HepG2 (cell line): ENCODE data around the gene SIDT1. TPM values are rescaled to one million over a fixed set of nuclear protein-coding genes. Genes with fewer than 3 reads are reported as not detected.

ENCODE experiments used
- ATAC-seq: fragments of 200-7000 bp; cut with Tn5 transposase; 3 replicates; pipeline ENCODE4 v1.9.1; 2020; ENCODE audit warnings: mild to moderate bottlenecking, moderate library complexity
- BruUV-seq: library from RNA; stranded (reverse); fragments of 400-500 nt; replicated peaks from 2 replicates; lab custom pipeline; 2021; lab: Mats Ljungman, UMichigan
- CTCF ChIA-PET: fragments of 300-600 bp; formaldehyde crosslinking; extraction: SDS; loops from one replicate; lab custom pipeline; 2021; ENCODE audit warnings: low total read pairs, inconsistent platforms, low intra/inter-chr PET ratio; lab: Yijun Ruan, JAX
- POLR2A ChIA-PET: fragments of 350-600 bp; sonication (Branson Sonifier 250); formaldehyde crosslinking; loops from one replicate; lab custom pipeline; 2020; ENCODE audit warnings: antibody characterized with exemption, inconsistent platforms; lab: Yijun Ruan, JAX
- DNase-seq: peaks from one replicate; pipeline ENCODE4 v3.0.0-alpha.2; 2015; ENCODE audit warnings: low spot score
- FAIRE-seq: peaks from 3 replicates; lab custom pipeline; 2011; peaks lifted over from hg19 to GRCh38; lab: Jason Lieb, UNC
- H2AFZ ChIP-seq: one replicate; pipeline ENCODE4 v1.6.1; 2011; ENCODE audit warnings: low read length, inconsistent platforms
- H3K27ac ChIP-seq: fragments of 300-600 bp; 3 replicates; pipeline ENCODE4 v1.8.0; 2011; ENCODE audit warnings: mixed run types, mild to moderate bottlenecking, mixed read lengths, low read length, inconsistent platforms; ENCODE audit not compliant: insufficient read depth; ENCODE audit errors: extremely low read length
- H3K27me3 ChIP-seq, 2 experiments: fragments of 200-600 bp in 1 of 2; 2 replicates in 1 of 2; 3 replicates in 1 of 2; pipeline versions ENCODE4 v1.6.0 to v1.8.0; 2011; ENCODE audit warnings: low read length in 2 of 2, mild to moderate bottlenecking in 2 of 2, moderate library complexity in 2 of 2, inconsistent platforms in 1 of 2; ENCODE audit not compliant: insufficient read depth in 2 of 2, control insufficient read depth in 1 of 2
- H3K36me3 ChIP-seq, 2 experiments: fragments of 200-600 bp in 1 of 2; replicated peaks in 1 of 2; 2 replicates in 1 of 2; 3 replicates in 1 of 2; pipeline versions ENCODE4 v1.5.1 to v1.8.0; 2011; ENCODE audit warnings: low read length in 2 of 2, inconsistent platforms in 1 of 2; ENCODE audit not compliant: insufficient read depth in 2 of 2, control insufficient read depth in 1 of 2
- H3K4me1 ChIP-seq: 2 replicates; pipeline ENCODE4 v1.5.1; 2012; ENCODE audit warnings: low read length, inconsistent platforms; ENCODE audit not compliant: insufficient read depth
- H3K4me2 ChIP-seq: 2 replicates; pipeline ENCODE4 v1.6.0; 2011; ENCODE audit warnings: low read depth, low read length, inconsistent platforms
- H3K4me3 ChIP-seq, 3 experiments: fragments of 200-600 bp in 1 of 3; sonication (generic), shearing (Covaris generic) in 1 of 3; replicated peaks in 1 of 3; 2 replicates each; pipeline ENCODE4 v1.5.1; 2011 to 2016; ENCODE audit warnings: low read length in 3 of 3, inconsistent platforms in 2 of 3, low read depth in 2 of 3, mild to moderate bottlenecking in 2 of 3, control low read depth in 1 of 3, mixed read lengths in 1 of 3; ENCODE audit not compliant: insufficient read depth in 1 of 3
- H3K79me2 ChIP-seq: one replicate; pipeline ENCODE4 v1.6.1; 2011; ENCODE audit warnings: low read length, inconsistent platforms; ENCODE audit not compliant: insufficient read depth
- H3K9ac ChIP-seq: 2 replicates; pipeline ENCODE4 v1.6.0; 2011; ENCODE audit warnings: mild to moderate bottlenecking, low read depth, low read length, inconsistent platforms; ENCODE audit not compliant: insufficient read depth
- H3K9me3 ChIP-seq: 2 replicates; pipeline ENCODE4 v1.5.1; 2012; ENCODE audit warnings: mild to moderate bottlenecking, low read length
- H4K20me1 ChIP-seq: 2 replicates; pipeline ENCODE4 v1.6.0; 2011; ENCODE audit warnings: inconsistent platforms, mild to moderate bottlenecking, low read length, moderate library complexity; ENCODE audit not compliant: insufficient read depth
- EED ChIP-seq: sonication (generic); formaldehyde crosslinking; IDR thresholded peaks from 2 replicates; pipeline ENCODE4 v1.5.0; 2020; ENCODE audit warnings: mild to moderate bottlenecking, missing genetic modification reagents
- SKI ChIP-seq: fragments of 450-650 bp; IDR thresholded peaks from one replicate; pipeline ENCODE4 v1.6.1; 2018; ENCODE audit warnings: mild to moderate bottlenecking; ENCODE audit not compliant: partially characterized antibody
- SP2 ChIP-seq: sonication (generic); formaldehyde crosslinking; IDR thresholded peaks from 2 replicates; pipeline ENCODE4 v1.5.1; 2020; ENCODE audit warnings: mild to moderate bottlenecking, missing genetic modification reagents
- SRSF4 ChIP-seq: fragments of 200-400 bp; formaldehyde crosslinking; IDR thresholded peaks from one replicate; pipeline ENCODE4 v1.6.1; 2018; ENCODE audit warnings: mild to moderate bottlenecking, low read depth, low read length, moderate library complexity; ENCODE audit not compliant: poor library complexity, severe bottlenecking
- TRIM24 ChIP-seq: sonication (generic); formaldehyde crosslinking; IDR thresholded peaks from 2 replicates; pipeline ENCODE4 v1.8.0; 2022; ENCODE audit warnings: mild to moderate bottlenecking, missing genetic modification reagents
- ZNF225 ChIP-seq: sonication (generic); formaldehyde crosslinking; IDR thresholded peaks from 2 replicates; pipeline ENCODE4 v1.4.0; 2020; ENCODE audit warnings: mild to moderate bottlenecking, missing genetic modification reagents
- WGBS: methylation state at CpG from one replicate; pipeline ENCODE4 v1.1.6; 2017; ENCODE audit warnings: low lambda C conversion rate; 5-methylcytosine and 5-hydroxymethylcytosine counted together
- in situ Hi-C: cut with HindIII; loops from 2 replicates; pipeline ENCODE4 v1.10.0; 2017; ENCODE audit warnings: low pct_unique_long_range_greater_than_20kb; ENCODE audit not compliant: extremely low pct_ligation_motif_present
- intact Hi-C: fragments of 100-400 bp; cut with micrococcal nuclease; formaldehyde crosslinking; loops from one replicate; pipeline ENCODE4 v1.10.0; 2022; ENCODE audit not compliant: unreplicated experiment
- polyA plus RNA-seq, 8 experiments: library from polyadenylated mRNA; depleted of rRNA in 3 of 8; stranded (reverse) in 7 of 8; unstranded in 1 of 8; fragments of >200 nt; fragmentation: Illumina TruSeq in 4 of 8; extraction: Trizol in 4 of 8; gene quantifications; 2 replicates each; pipeline versions ENCODE4 v1.2.1 to v1.2.3, GENCODE V29; 2011 to 2016; ENCODE audit warnings: low read depth in 4 of 8, missing spikeins in 1 of 8, mixed read lengths in 1 of 8; ENCODE audit not compliant: insufficient read depth in 1 of 8
- total RNA-seq, 5 experiments: library from RNA; depleted of rRNA; stranded (reverse); fragments of >200 nt; fragmentation: Illumina TruSeq; extraction: Trizol; gene quantifications; 2 replicates each; pipeline ENCODE4 v1.2.3, GENCODE V29; 2016; ENCODE audit warnings: low read depth in 1 of 5
- TF ChIP-seq, protein P1 (sequence below): sonication (generic); formaldehyde crosslinking; IDR thresholded peaks from 2 replicates; pipeline ENCODE4 v1.4.0; 2020; ENCODE audit warnings: missing genetic modification reagents, borderline replicate concordance

The SIDT1 gene
- total and polyA plus RNA-seq, 2 of the 13 experiments (the other 11 are each of a cell fraction or from before 2014, with no cell fraction given) = 0.07 TPM

- H3K4me1 ChIP-seq = peaks cover 15% of the 10 kb centered on the region; the same call in 1 of the 2 replicates
- intact Hi-C loops = no loop called here
- H3K79me2 ChIP-seq = peaks cover 15% of the 10 kb centered on the region
- peaks cover 3 to 8% of the 10 kb centered on the region in 2 experiments; a peak in 3 of 5 replicates for H3K36me3 ChIP-seq
- FAIRE-seq (no peak), ATAC-seq (no peak), DNase-seq (no peak)
- in situ Hi-C loops = no loop called here
- no peaks in the 10 kb centered on the region for H4K20me1 ChIP-seq
- ChIA-PET CTCF (no interaction called here), POLR2A (interaction anchor here (1.3 kb wide), 1 partner anchor 8 kb away, joined by 3 read pairs; no protein-coding TSS in a partner anchor)
- BruUV-seq = no TSS peak
- TF ChIP-seq SKI (no peak), SP2 (CRISPR knock-in tag) (no peak), ZNF225 (CRISPR knock-in tag) (no peak), SRSF4 (no peak), EED (CRISPR knock-in tag) (no peak), TRIM24 (CRISPR knock-in tag) (no peak)
- TF ChIP-seq, protein P1, sequence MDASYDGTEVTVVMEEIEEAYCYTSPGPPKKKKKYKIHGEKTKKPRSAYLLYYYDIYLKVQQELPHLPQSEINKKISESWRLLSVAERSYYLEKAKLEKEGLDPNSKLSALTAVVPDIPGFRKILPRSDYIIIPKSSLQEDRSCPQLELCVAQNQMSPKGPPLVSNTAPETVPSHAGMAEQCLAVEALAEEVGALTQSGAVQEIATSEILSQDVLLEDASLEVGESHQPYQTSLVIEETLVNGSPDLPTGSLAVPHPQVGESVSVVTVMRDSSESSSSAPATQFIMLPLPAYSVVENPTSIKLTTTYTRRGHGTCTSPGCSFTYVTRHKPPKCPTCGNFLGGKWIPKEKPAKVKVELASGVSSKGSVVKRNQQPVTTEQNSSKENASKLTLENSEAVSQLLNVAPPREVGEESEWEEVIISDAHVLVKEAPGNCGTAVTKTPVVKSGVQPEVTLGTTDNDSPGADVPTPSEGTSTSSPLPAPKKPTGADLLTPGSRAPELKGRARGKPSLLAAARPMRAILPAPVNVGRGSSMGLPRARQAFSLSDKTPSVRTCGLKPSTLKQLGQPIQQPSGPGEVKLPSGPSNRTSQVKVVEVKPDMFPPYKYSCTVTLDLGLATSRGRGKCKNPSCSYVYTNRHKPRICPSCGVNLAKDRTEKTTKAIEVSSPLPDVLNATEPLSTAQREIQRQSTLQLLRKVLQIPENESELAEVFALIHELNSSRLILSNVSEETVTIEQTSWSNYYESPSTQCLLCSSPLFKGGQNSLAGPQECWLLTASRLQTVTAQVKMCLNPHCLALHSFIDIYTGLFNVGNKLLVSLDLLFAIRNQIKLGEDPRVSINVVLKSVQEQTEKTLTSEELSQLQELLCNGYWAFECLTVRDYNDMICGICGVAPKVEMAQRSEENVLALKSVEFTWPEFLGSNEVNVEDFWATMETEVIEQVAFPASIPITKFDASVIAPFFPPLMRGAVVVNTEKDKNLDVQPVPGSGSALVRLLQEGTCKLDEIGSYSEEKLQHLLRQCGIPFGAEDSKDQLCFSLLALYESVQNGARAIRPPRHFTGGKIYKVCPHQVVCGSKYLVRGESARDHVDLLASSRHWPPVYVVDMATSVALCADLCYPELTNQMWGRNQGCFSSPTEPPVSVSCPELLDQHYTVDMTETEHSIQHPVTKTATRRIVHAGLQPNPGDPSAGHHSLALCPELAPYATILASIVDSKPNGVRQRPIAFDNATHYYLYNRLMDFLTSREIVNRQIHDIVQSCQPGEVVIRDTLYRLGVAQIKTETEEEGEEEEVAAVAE (CRISPR knock-in tag) = no peak
- H3K4me3 ChIP-seq = no peak overlapping the region
- no peak overlapping the region for H3K4me2 ChIP-seq
- 92% methylated on average over 4 of the region's 4 CpGs for WGBS
- H2AFZ ChIP-seq = no peak overlapping the region
- H3K27ac ChIP-seq = no peak overlapping the region
- no peaks in the 10 kb centered on the region; a peak in 1 of 5 replicates for H3K27me3 ChIP-seq
- no peaks in the 10 kb centered on the region for H3K9me3 ChIP-seq
- H3K9ac ChIP-seq = no peak overlapping the region
Measured at GRCh38 chr3:113507501-113508067, 24.8 kb upstream of the SIDT1 start.
